ENCODE results near the gene PGPEP1.
"Not testable (repeated sequence)": the region's sequence is repeated elsewhere in the genome, so short reads cannot be mapped to it uniquely, and the experiment has no call there.

DNA sequence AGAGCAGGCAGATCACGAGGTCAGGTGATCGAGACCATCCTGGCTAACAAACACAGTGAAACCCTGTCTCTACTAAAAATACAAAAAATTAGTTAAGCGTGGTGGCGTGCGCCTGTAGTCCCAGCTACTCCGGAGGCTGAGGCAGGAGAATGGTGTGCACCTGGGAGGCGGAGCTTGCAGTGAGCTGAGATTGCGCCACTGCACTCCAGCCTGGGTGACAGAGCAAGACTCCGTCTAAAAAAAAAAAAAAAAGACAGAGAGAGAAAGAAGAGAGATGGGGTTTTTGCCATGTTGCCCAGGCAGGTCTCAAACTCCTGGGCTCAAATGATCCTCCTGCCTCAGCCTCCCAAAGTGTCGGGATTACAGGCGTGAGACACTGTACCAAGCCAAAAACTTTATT, 65.4 kb downstream of the PGPEP1 start:
- TF ChIP-seq, protein P1, sequence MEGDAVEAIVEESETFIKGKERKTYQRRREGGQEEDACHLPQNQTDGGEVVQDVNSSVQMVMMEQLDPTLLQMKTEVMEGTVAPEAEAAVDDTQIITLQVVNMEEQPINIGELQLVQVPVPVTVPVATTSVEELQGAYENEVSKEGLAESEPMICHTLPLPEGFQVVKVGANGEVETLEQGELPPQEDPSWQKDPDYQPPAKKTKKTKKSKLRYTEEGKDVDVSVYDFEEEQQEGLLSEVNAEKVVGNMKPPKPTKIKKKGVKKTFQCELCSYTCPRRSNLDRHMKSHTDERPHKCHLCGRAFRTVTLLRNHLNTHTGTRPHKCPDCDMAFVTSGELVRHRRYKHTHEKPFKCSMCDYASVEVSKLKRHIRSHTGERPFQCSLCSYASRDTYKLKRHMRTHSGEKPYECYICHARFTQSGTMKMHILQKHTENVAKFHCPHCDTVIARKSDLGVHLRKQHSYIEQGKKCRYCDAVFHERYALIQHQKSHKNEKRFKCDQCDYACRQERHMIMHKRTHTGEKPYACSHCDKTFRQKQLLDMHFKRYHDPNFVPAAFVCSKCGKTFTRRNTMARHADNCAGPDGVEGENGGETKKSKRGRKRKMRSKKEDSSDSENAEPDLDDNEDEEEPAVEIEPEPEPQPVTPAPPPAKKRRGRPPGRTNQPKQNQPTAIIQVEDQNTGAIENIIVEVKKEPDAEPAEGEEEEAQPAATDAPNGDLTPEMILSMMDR (IDR thresholded peaks at IDR 0.05), result not testable (repeated sequence)
- TF ChIP-seq POLR2A (IDR thresholded peaks at IDR 0.05), result not testable (repeated sequence)

Measured in testis (tissue), 2 donors.